Suprapubic skin (tissue), 4 donors: ENCODE data around the gene ARRB1.

Source experiments
- EP300 ChIP-seq: sonication (generic); formaldehyde crosslinking; IDR thresholded peaks from one replicate; pipeline ENCODE4 v1.6.1; 2017; ENCODE audit warnings: antibody characterized with exemption
- POLR2A ChIP-seq, 2 donors: fragments of 450-650 bp; IDR thresholded peaks; one replicate each; pipeline ENCODE4 v1.6.1; 2017; ENCODE audit warnings: antibody characterized with exemption in 2 of 2, mild to moderate bottlenecking in 2 of 2, moderate library complexity in 2 of 2
- POLR2AphosphoS5 ChIP-seq, 3 donors: sonication (generic); formaldehyde crosslinking; IDR thresholded peaks; one replicate each; pipeline ENCODE4 v1.6.1; 2017; ENCODE audit warnings: antibody characterized with exemption in 3 of 3
- TF ChIP-seq, protein P1 (sequence below), 2 donors: fragments of 200-600 bp in 1 of 2; fragments of 450-650 bp in 1 of 2; sonication (generic) in 1 of 2; IDR thresholded peaks; one replicate each; pipeline ENCODE4 v1.5.1; 2016 to 2019; ENCODE audit warnings: antibody characterized with exemption in 2 of 2, mild to moderate bottlenecking in 1 of 2, moderate library complexity in 1 of 2

GRCh38 chr11:75349521-75350116 is 1.8 kb downstream of the ARRB1 start:
- TF ChIP-seq, protein P1, sequence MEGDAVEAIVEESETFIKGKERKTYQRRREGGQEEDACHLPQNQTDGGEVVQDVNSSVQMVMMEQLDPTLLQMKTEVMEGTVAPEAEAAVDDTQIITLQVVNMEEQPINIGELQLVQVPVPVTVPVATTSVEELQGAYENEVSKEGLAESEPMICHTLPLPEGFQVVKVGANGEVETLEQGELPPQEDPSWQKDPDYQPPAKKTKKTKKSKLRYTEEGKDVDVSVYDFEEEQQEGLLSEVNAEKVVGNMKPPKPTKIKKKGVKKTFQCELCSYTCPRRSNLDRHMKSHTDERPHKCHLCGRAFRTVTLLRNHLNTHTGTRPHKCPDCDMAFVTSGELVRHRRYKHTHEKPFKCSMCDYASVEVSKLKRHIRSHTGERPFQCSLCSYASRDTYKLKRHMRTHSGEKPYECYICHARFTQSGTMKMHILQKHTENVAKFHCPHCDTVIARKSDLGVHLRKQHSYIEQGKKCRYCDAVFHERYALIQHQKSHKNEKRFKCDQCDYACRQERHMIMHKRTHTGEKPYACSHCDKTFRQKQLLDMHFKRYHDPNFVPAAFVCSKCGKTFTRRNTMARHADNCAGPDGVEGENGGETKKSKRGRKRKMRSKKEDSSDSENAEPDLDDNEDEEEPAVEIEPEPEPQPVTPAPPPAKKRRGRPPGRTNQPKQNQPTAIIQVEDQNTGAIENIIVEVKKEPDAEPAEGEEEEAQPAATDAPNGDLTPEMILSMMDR (IDR thresholded peaks at IDR 0.05) = no peak
- TF ChIP-seq POLR2A (IDR thresholded peaks at IDR 0.05) (no peak), EP300 (no peak), POLR2AphosphoS5 (IDR thresholded peaks at IDR 0.05) (no peak)
